ENCODE data around the gene ACTR1A.

- TF ChIP-seq CTCF (conservative IDR thresholded peaks at IDR 0.05; ENCODE audit: low read length) (no peak), EZH2phosphoT487 (IDR thresholded peaks at IDR 0.05; ENCODE audit: borderline replicate concordance, low read depth, low read length) (no peak)
Measured at GRCh38 chr10:102453502-102453901, 49.0 kb downstream of the ACTR1A start.
